NT2/D1 (cell line): Measurements from ENCODE around the gene TOX2.

Experiments used
- SUZ12 ChIP-seq: IDR thresholded peaks from 2 replicates; pipeline ENCODE4 v1.6.1; 2011; ENCODE audit not compliant: insufficient read length, insufficient read depth; ENCODE audit errors: extremely low read depth
- YY1 ChIP-seq: IDR thresholded peaks from 2 replicates; pipeline ENCODE4 v1.6.1; 2011; ENCODE audit not compliant: insufficient read length, insufficient read depth
- ZNF274 ChIP-seq: IDR thresholded peaks from 2 replicates; pipeline ENCODE4 v1.6.1; 2011; ENCODE audit warnings: mild to moderate bottlenecking, low read depth, low read length

DNA sequence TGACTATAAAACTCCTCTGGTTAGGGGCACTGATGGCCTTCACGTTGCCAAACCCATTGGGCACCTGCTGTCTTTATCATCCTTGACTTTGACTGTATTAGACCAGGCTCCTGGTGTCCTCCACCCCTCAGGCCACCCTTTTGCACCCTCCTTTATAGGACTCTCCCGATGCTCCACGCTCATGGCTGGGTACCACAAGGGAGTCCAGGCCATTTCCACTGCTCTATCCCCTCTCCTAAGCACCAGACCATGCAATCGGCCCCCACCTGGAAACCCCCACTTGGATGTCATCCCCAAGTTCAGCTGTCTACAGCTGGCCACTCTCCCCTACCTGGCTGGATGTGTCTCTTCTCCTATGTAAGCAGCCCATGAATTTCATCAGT, 115.2 kb downstream of the TOX2 start:
- TF ChIP-seq YY1 (no peak), SUZ12 (no peak), ZNF274 (no peak)
